SK-N-SH (cell line): ENCODE measurements around the gene PLEKHA6. TPM values are rescaled to one million over a fixed set of nuclear protein-coding genes. Genes with fewer than 3 reads are reported as not detected.

Source experiments
- CTCF ChIA-PET: fragments of 300-600, 350-600 bp; formaldehyde crosslinking; extraction: SDS; loops from one replicate; lab custom pipeline; 2021; lab: Yijun Ruan, JAX
- POLR2A ChIA-PET: fragments of 350-600 bp; sonication (Branson Sonifier 250); formaldehyde crosslinking; extraction: SDS; loops from one replicate; lab custom pipeline; 2020; ENCODE audit warnings: antibody characterized with exemption, inconsistent platforms; lab: Yijun Ruan, JAX
- DNase-seq: peaks from one replicate; pipeline ENCODE4 v3.0.0; 2012
- H2AFZ ChIP-seq: fragments of 200-600 bp; sonication (generic); 2 replicates; pipeline ENCODE4 v1.8.1; 2016; ENCODE audit warnings: antibody characterized with exemption, mild to moderate bottlenecking, low read depth
- H3F3A ChIP-seq: fragments of 200-600 bp; sonication (generic); replicated peaks from 2 replicates; pipeline ENCODE3; 2016; ENCODE audit warnings: antibody characterized with exemption, mild to moderate bottlenecking; ENCODE audit not compliant: insufficient read depth
- H3K27ac ChIP-seq, 2 experiments: fragments of 200-500 bp in 1 of 2; fragments of 200-600 bp in 1 of 2; sonication (Bioruptor generic) in 1 of 2; sonication (generic), shearing (Covaris generic) in 1 of 2; 2 replicates each; pipeline versions ENCODE4 v1.5.1 to v1.6.1; 2014 to 2016; ENCODE audit warnings: low read depth in 2 of 2, inconsistent platforms in 1 of 2, low read length in 1 of 2, mild to moderate bottlenecking in 1 of 2, mixed read lengths in 1 of 2
- H3K27me3 ChIP-seq: fragments of 200-600 bp; sonication (generic), shearing (Covaris generic); 2 replicates; pipeline ENCODE4 v1.6.1; 2016; ENCODE audit warnings: mixed run types; ENCODE audit not compliant: insufficient read depth
- H3K36me3 ChIP-seq, 2 experiments: fragments of 200-500 bp in 1 of 2; fragments of 200-600 bp in 1 of 2; sonication (Bioruptor generic) in 1 of 2; sonication (generic) in 1 of 2; replicated peaks in 1 of 2; 2 replicates each; pipeline versions ENCODE3 to v1.5.1; 2014 to 2016; ENCODE audit warnings: low read length in 1 of 2, mild to moderate bottlenecking in 1 of 2; ENCODE audit not compliant: insufficient read depth in 2 of 2, control insufficient read depth in 1 of 2
- H3K4me1 ChIP-seq, 2 experiments: fragments of 200-500 bp in 1 of 2; fragments of 200-600 bp in 1 of 2; sonication (Bioruptor generic) in 1 of 2; sonication (generic), shearing (Covaris generic) in 1 of 2; 2 replicates each; pipeline versions ENCODE4 v1.5.1 to v1.6.1; 2014 to 2016; ENCODE audit warnings: low read depth in 1 of 2, low read length in 1 of 2, mixed run types in 1 of 2; ENCODE audit not compliant: insufficient read depth in 2 of 2, control insufficient read depth in 1 of 2
- H3K4me2 ChIP-seq: fragments of 200-600 bp; sonication (generic), shearing (Covaris generic); 2 replicates; pipeline ENCODE4 v1.6.1; 2017; ENCODE audit warnings: mixed run types
- H3K4me3 ChIP-seq, 2 experiments: fragments of 200-500 bp in 1 of 2; fragments of 200-600 bp in 1 of 2; sonication (Bioruptor generic) in 1 of 2; sonication (generic), shearing (Covaris generic) in 1 of 2; 2 replicates each; pipeline versions ENCODE4 v1.5.1 to v1.8.1; 2014 to 2016; ENCODE audit warnings: low read depth in 2 of 2, inconsistent platforms in 1 of 2, low read length in 1 of 2, mild to moderate bottlenecking in 1 of 2, mixed read lengths in 1 of 2, moderate library complexity in 1 of 2
- H3K79me2 ChIP-seq: fragments of 200-600 bp; sonication (generic); 2 replicates; pipeline ENCODE4 v1.8.1; 2017; ENCODE audit warnings: mild to moderate bottlenecking; ENCODE audit not compliant: insufficient read depth
- H3K9ac ChIP-seq: fragments of 200-600 bp; sonication (generic); 2 replicates; pipeline ENCODE4 v1.6.1; 2017; ENCODE audit warnings: mixed run types
- H3K9me2 ChIP-seq: fragments of 200-600 bp; sonication (generic); 2 replicates; pipeline ENCODE4 v1.6.1; 2017; ENCODE audit warnings: mixed run types
- H3K9me3 ChIP-seq: fragments of 200-600 bp; sonication (generic); 2 replicates; pipeline ENCODE4 v1.6.1; 2017; ENCODE audit warnings: mixed run types, mild to moderate bottlenecking, moderate library complexity
- H4K20me1 ChIP-seq: fragments of 200-600 bp; sonication (generic); 2 replicates; pipeline ENCODE4 v1.6.1; 2017; ENCODE audit warnings: mild to moderate bottlenecking, mixed run types; ENCODE audit not compliant: insufficient read depth
- CHD2 ChIP-seq: fragments of 150-350 bp; IDR thresholded peaks from 2 replicates; pipeline ENCODE4 v1.6.1; 2018; ENCODE audit warnings: low read length; ENCODE audit not compliant: partially characterized antibody
- CTCF ChIP-seq: fragments of 200-600 bp; sonication (generic); IDR thresholded peaks from 2 replicates; pipeline ENCODE4 v1.6.1; 2017; ENCODE audit warnings: antibody characterized with exemption, mild to moderate bottlenecking, moderate library complexity
- EZH2phosphoT487 ChIP-seq: fragments of 200-600 bp; sonication (generic); IDR thresholded peaks from 2 replicates; pipeline ENCODE4 v1.6.1; 2017; ENCODE audit warnings: low read depth, mixed run types, mild to moderate bottlenecking, antibody characterized with exemption, moderate library complexity, borderline replicate concordance
- GATA2 ChIP-seq: sonication (generic); formaldehyde crosslinking; IDR thresholded peaks from 2 replicates; pipeline ENCODE4 v1.5.0; 2020; ENCODE audit warnings: mild to moderate bottlenecking, missing genetic modification reagents
- IRF3 ChIP-seq: fragments of 150-350 bp; IDR thresholded peaks from 2 replicates; pipeline ENCODE4 v1.6.1; 2016; ENCODE audit warnings: mild to moderate bottlenecking, low read depth, low read length
- MEF2A ChIP-seq: IDR thresholded peaks from 2 replicates; pipeline ENCODE4 v1.4.0; 2012; ENCODE audit warnings: low read depth, borderline replicate concordance
- PBX3 ChIP-seq: IDR thresholded peaks from 2 replicates; pipeline ENCODE4; 2012
- POLR2AphosphoS5 ChIP-seq: IDR thresholded peaks from 2 replicates; pipeline ENCODE4 v1.6.1; 2012; ENCODE audit warnings: low read depth, low read length
- RAD21 ChIP-seq: IDR thresholded peaks from 2 replicates; pipeline ENCODE4 v1.6.1; 2012; ENCODE audit warnings: mild to moderate bottlenecking, low read length
- TCF12 ChIP-seq: IDR thresholded peaks from 2 replicates; pipeline ENCODE4 v1.4.0; 2012
- YY1 ChIP-seq: IDR thresholded peaks from 2 replicates; pipeline ENCODE4 v1.4.0; 2012; ENCODE audit warnings: low read depth, mild to moderate bottlenecking
- WGBS: methylation state at CpG from one replicate; pipeline ENCODE4 v1.1.6; 2017; ENCODE audit warnings: low lambda C conversion rate; 5-methylcytosine and 5-hydroxymethylcytosine counted together
- polyA plus RNA-seq, 3 experiments: library from polyadenylated mRNA; depleted of rRNA; stranded (reverse); fragments of >200 nt; gene quantifications; 2 replicates each; pipeline ENCODE4 v1.2.3, GENCODE V29; 2012

PLEKHA6 gene
- polyA plus RNA-seq, 1 of the 3 experiments (the other 2 are of a cell fraction), result 1.2 TPM

GRCh38 chr1:204355913-204356312 is 3.8 kb downstream of the PLEKHA6 start:
- Histone ChIP-seq H3K9me2 (no peaks in the 10 kb centered on the region), H3K36me3 (no peaks in the 10 kb centered on the region), H3F3A (no peaks in the 10 kb centered on the region), H4K20me1 (no peaks in the 10 kb centered on the region), H3K9me3 (no peaks in the 10 kb centered on the region), H2AFZ (no peak overlapping the region), H3K9ac (no peak overlapping the region), H3K27me3 (no peaks in the 10 kb centered on the region), H3K27ac (no peak overlapping the region), H3K4me3 (no peak overlapping the region), H3K79me2 (no peaks in the 10 kb centered on the region), H3K4me2 (no peak overlapping the region), H3K4me1 (peaks cover 4 to 52% of the 10 kb centered on the region in 2 experiments; a peak in 1 of 4 replicates)
- TF ChIP-seq CTCF (no peak), CHD2 (no peak), RAD21 (no peak), PBX3 (no peak), EZH2phosphoT487 (no peak), GATA2 (CRISPR knock-in tag) (no peak), TCF12 (no peak), POLR2AphosphoS5 (no peak), IRF3 (no peak)
- ChIA-PET CTCF (interaction anchor here (0.5 kb wide), 1 partner anchor 119 kb away, joined by 3 read pairs; no protein-coding TSS in a partner anchor), POLR2A (no interaction called here)
- no peak for DNase-seq
- 83% methylated on average over 4 of the region's 4 CpGs for WGBS

- H3K9ac ChIP-seq, result no peak overlapping the region
- H3K79me2 ChIP-seq, result no peaks in the 10 kb centered on the region
- H3K27me3 ChIP-seq, result no peaks in the 10 kb centered on the region
- no peak overlapping the region for H3K4me3 ChIP-seq
- no peaks in the 10 kb centered on the region for H3K9me2 ChIP-seq
- no peaks in the 10 kb centered on the region for H3K36me3 ChIP-seq
- no peak overlapping the region for H3K27ac ChIP-seq
- no peaks in the 10 kb centered on the region for H3K9me3 ChIP-seq
- peaks cover 9 to 54% of the 10 kb centered on the region in 2 experiments; a peak in 2 of 4 replicates for H3K4me1 ChIP-seq
- DNase-seq, result no peak
- no peak for TF ChIP-seq CHD2
- TF ChIP-seq YY1, result no peak
- TF ChIP-seq EZH2phosphoT487, result no peak
- TF ChIP-seq POLR2AphosphoS5, result no peak
- no peak for TF ChIP-seq MEF2A
- POLR2A ChIA-PET, result interaction anchor here (0.9 kb wide), 1 partner anchor 71 kb away, joined by 3 read pairs; no protein-coding TSS in a partner anchor
- H4K20me1 ChIP-seq, result no peaks in the 10 kb centered on the region
- WGBS, result 66% methylated on average over 6 of the region's 6 CpGs
- H3K4me2 ChIP-seq, result no peak overlapping the region
- CTCF ChIA-PET, result interaction anchor here (0.9 to 2.4 kb wide), 7 partner anchors 9 to 226 kb away, joined by 3 to 9 read pairs (median 4); no protein-coding TSS in a partner anchor
- H2AFZ ChIP-seq, result no peak overlapping the region
- no peaks in the 10 kb centered on the region for H3F3A ChIP-seq
Measured at GRCh38 chr1:204354579-204354978, 5.2 kb downstream of the PLEKHA6 start.
